Stimulated activated CD4-positive, alpha-beta T cell treated with anti-CD3 and anti-CD28 coated beads, Interleukin-4, amount 100 ng/mL, for 48 hours (primary cell): ENCODE measurements around the gene MOCS3.
A peak's percentile ranks its signal among the peaks of the same experiment; 100 is the strongest.

Source experiments
- DNase-seq, 2 donors: peaks; one replicate each; pipeline ENCODE4 v3.0.0-alpha.2; 2020; ENCODE audit warnings: low read depth in 2 of 2

Gene MOCS3

GRCh38 chr20:50958615-50959542, at the start of gene MOCS3:
Gene MOCS3 (plus strand): TSS chr20:50958818. CDS start chr20:50958843, 25 bp downstream.
- DNase-seq: peak; percentile 49 to 79

- DNase-seq: no peak
Measured at GRCh38 chr20:50909413-50909812, 49.2 kb upstream of the MOCS3 start.

- DNase-seq: no peak
Measured at GRCh38 chr20:50911030-50911429, 47.6 kb upstream of the MOCS3 start.

- no peak for DNase-seq
Measured at GRCh38 chr20:50911716-50912115, 46.9 kb upstream of the MOCS3 start.

GRCh38 chr20:50913690-50914375, 44.8 kb upstream of the MOCS3 start:
- DNase-seq: peak in 1 of 2 donors; percentile 11

- no peak for DNase-seq
Measured at GRCh38 chr20:50915424-50915823, 43.2 kb upstream of the MOCS3 start.

- DNase-seq: no peak
Measured at GRCh38 chr20:50916257-50916656, 42.4 kb upstream of the MOCS3 start.

GRCh38 chr20:50916934-50917333, 41.7 kb upstream of the MOCS3 start:
- DNase-seq: no peak

GRCh38 chr20:50918403-50918802, 40.2 kb upstream of the MOCS3 start:
- no peak for DNase-seq

GRCh38 chr20:50919567-50919966, 39.1 kb upstream of the MOCS3 start:
- DNase-seq: no peak

- DNase-seq: no peak
Measured at GRCh38 chr20:50920997-50921396, 37.6 kb upstream of the MOCS3 start.

- no peak for DNase-seq
Measured at GRCh38 chr20:50921803-50922501, 36.7 kb upstream of the MOCS3 start.

GRCh38 chr20:50924261-50924920, 34.2 kb upstream of the MOCS3 start:
- no peak for DNase-seq

GRCh38 chr20:50926530-50926929, 32.1 kb upstream of the MOCS3 start:
- DNase-seq: no peak

GRCh38 chr20:50928469-50928868, 30.1 kb upstream of the MOCS3 start:
- no peak for DNase-seq

GRCh38 chr20:50929299-50930138, 29.1 kb upstream of the MOCS3 start:
- peak; percentile 93 for DNase-seq

GRCh38 chr20:50930139-50930975, 28.3 kb upstream of the MOCS3 start:
- DNase-seq: peak; percentile 14 to 19

- no peak for DNase-seq
Measured at GRCh38 chr20:50930976-50931305, 27.7 kb upstream of the MOCS3 start.

GRCh38 chr20:50931306-50932015, 27.2 kb upstream of the MOCS3 start, which contains the start of gene ADNP:
Gene ADNP (minus strand): TSS chr20:50931437. CDS start chr20:50903996, 27,441 bp downstream.
- DNase-seq: peak; percentile 77 to 78
